ENCODE data around the gene UBXN6.

UBXN6 gene

GRCh38 chr19:4437103-4437502 is 20.5 kb downstream of the UBXN6 start:
- no peak for DNase-seq

GRCh38 chr19:4436231-4436630 is 21.4 kb downstream of the UBXN6 start:
- no peak for DNase-seq

- DNase-seq = no peak
Measured at GRCh38 chr19:4434391-4434790, 23.2 kb downstream of the UBXN6 start.

- DNase-seq = no peak
Measured at GRCh38 chr19:4432918-4433506, 24.6 kb downstream of the UBXN6 start.

GRCh38 chr19:4431808-4432674 is 25.6 kb downstream of the UBXN6 start:
- no peak for DNase-seq

- no peak for DNase-seq
Measured at GRCh38 chr19:4431296-4431695, 26.3 kb downstream of the UBXN6 start.

- no peak for DNase-seq
Measured at GRCh38 chr19:4430760-4431159, 26.8 kb downstream of the UBXN6 start.

- DNase-seq = no peak
Measured at GRCh38 chr19:4429771-4430171, 27.8 kb downstream of the UBXN6 start.

- DNase-seq = no peak
Measured at GRCh38 chr19:4429256-4429655, 28.3 kb downstream of the UBXN6 start.

GRCh38 chr19:4428326-4428975 is 29.1 kb downstream of the UBXN6 start:
- DNase-seq = no peak

GRCh38 chr19:4425537-4425936 is 32.1 kb downstream of the UBXN6 start:
- no peak for DNase-seq

GRCh38 chr19:4423416-4424126 is 34.0 kb downstream of the UBXN6 start:
- no peak for DNase-seq

GRCh38 chr19:4416268-4416667 is 41.3 kb downstream of the UBXN6 start:
- no peak for DNase-seq

- DNase-seq = no peak
Measured at GRCh38 chr19:4415352-4415751, 42.2 kb downstream of the UBXN6 start.

- no peak for DNase-seq
Measured at GRCh38 chr19:4414800-4415321, 42.7 kb downstream of the UBXN6 start.

GRCh38 chr19:4414144-4414799 is 43.3 kb downstream of the UBXN6 start:
- no peak for DNase-seq

GRCh38 chr19:4413588-4413987 is 44.0 kb downstream of the UBXN6 start:
- no peak for DNase-seq

- DNase-seq = no peak
Measured at GRCh38 chr19:4409123-4409933, 48.3 kb downstream of the UBXN6 start.

- DNase-seq = no peak
Measured at GRCh38 chr19:4406626-4407025, 51.0 kb downstream of the UBXN6 start.

GRCh38 chr19:4405977-4406376 is 51.6 kb downstream of the UBXN6 start:
- no peak for DNase-seq

GRCh38 chr19:4403005-4403761 is 54.4 kb downstream of the UBXN6 start:
- DNase-seq = no peak

Measured in NCI-H748 treated with DMSO at 0.1 percent for 48 hours (cell line).